Gastrocnemius medialis (tissue), 4 donors: Measurements from ENCODE around the gene CENPN. TPM values are rescaled to one million over a fixed set of nuclear protein-coding genes. Genes with fewer than 3 reads are reported as not detected.

Experiments used
- ATAC-seq, 2 donors: fragments of 150-250 bp; one replicate each; pipeline ENCODE4 v1.9.1; 2016
- DNase-seq, 2 donors: peaks; one replicate each; pipeline ENCODE4 v3.0.0-alpha.2; 2019
- H3K27ac ChIP-seq, 4 donors: fragments of 200-600 bp; sonication (generic); 1 replicate in 1 of 4; 2 replicates in 3 of 4; pipeline ENCODE4 v1.5.1; 2016 to 2018; ENCODE audit warnings: mild to moderate bottlenecking in 2 of 4, moderate library complexity in 1 of 4
- H3K27me3 ChIP-seq, 3 donors: fragments of 200-600 bp; sonication (generic) in 2 of 3; 1 replicate in 1 of 3; 2 replicates in 2 of 3; pipeline versions ENCODE4 v1.5.1 to v1.6.0; 2016 to 2019; ENCODE audit warnings: mild to moderate bottlenecking in 1 of 3, moderate library complexity in 1 of 3
- H3K36me3 ChIP-seq, 2 donors: fragments of 200-600 bp; sonication (generic) in 1 of 2; one replicate each; pipeline ENCODE4 v1.5.1; 2017 to 2018
- H3K4me1 ChIP-seq, 2 donors: fragments of 200-600 bp; sonication (generic) in 1 of 2; one replicate each; pipeline ENCODE4 v1.5.1; 2016 to 2017; ENCODE audit warnings: mild to moderate bottlenecking in 2 of 2
- H3K4me3 ChIP-seq, 4 donors: fragments of 200-600 bp; sonication (generic) in 3 of 4; 1 replicate in 1 of 4; 2 replicates in 3 of 4; pipeline ENCODE4 v1.5.1; 2016 to 2019; ENCODE audit warnings: mild to moderate bottlenecking in 2 of 4
- H3K9me3 ChIP-seq, 3 donors: fragments of 200-600 bp; sonication (generic) in 2 of 3; 1 replicate in 1 of 3; 2 replicates in 2 of 3; pipeline ENCODE4 v1.5.1; 2016 to 2019
- CTCF ChIP-seq, 5 experiments: fragments of 450-650 bp in 3 of 5; fragments of 200-600 bp in 2 of 5; sonication (generic) in 2 of 5; IDR thresholded peaks in 4 of 5; conservative IDR thresholded peaks in 1 of 5; 1 replicate in 4 of 5; 2 replicates in 1 of 5; pipeline ENCODE4 v1.5.1; 2016 to 2019; ENCODE audit warnings: antibody characterized with exemption in 5 of 5, mild to moderate bottlenecking in 3 of 5, moderate library complexity in 3 of 5
- POLR2A ChIP-seq, 2 donors: fragments of 450-650 bp; IDR thresholded peaks; one replicate each; pipeline ENCODE4 v1.6.1; 2017; ENCODE audit warnings: antibody characterized with exemption in 2 of 2, mild to moderate bottlenecking in 2 of 2, moderate library complexity in 2 of 2
- in situ Hi-C, 4 donors: fragments of 200-750 bp; cut with MboI; loops; one replicate each; pipeline versions ENCODE4 v1.15.0 to v1.8.0; 2017; ENCODE audit warnings: low sequenced_read_pairs in 4 of 4
- intact Hi-C: fragments of 100-400 bp; cut with DNase I; formaldehyde crosslinking; loops from one replicate; pipeline ENCODE4 v1.15.1; 2023; ENCODE audit warnings: low total_unique reads
- total RNA-seq, 4 donors: library from RNA; depleted of rRNA; stranded (reverse); fragments of >200 nt; gene quantifications; one replicate each; pipeline versions ENCODE4 v1.1.0 to v1.2.3, GENCODE V29; 2016

Gene CENPN
- total RNA-seq, 4 donors from 2014 or later = 5.2 to 10.9 (median 7.5) TPM

- in situ Hi-C loops = no loop called here
- H3K36me3 ChIP-seq = peaks cover 0 to 10% of the 10 kb centered on the region in 2 donors
- TF ChIP-seq POLR2A (IDR thresholded peaks at IDR 0.05) (no peak), CTCF (IDR thresholded peaks at IDR 0.05 in 4 of 5, conservative IDR thresholded peaks at IDR 0.05 in 1 of 5) (no peak)
- H3K27ac ChIP-seq = no peak overlapping the region
- H3K9me3 ChIP-seq = no peaks in the 10 kb centered on the region
- ATAC-seq (no peak), DNase-seq (no peak)
- H3K27me3 ChIP-seq = no peaks in the 10 kb centered on the region
- intact Hi-C loops = no loop called here
- no peaks in the 10 kb centered on the region for H3K4me1 ChIP-seq
- no peak overlapping the region for H3K4me3 ChIP-seq
These were observed 33.0 kb upstream of the CENPN start for GRCh38 chr16:80973991-80974390.

GRCh38 chr16:80974649-80975376 lies 32.2 kb upstream of the CENPN start:
- no peak overlapping the region for H3K27ac ChIP-seq

GRCh38 chr16:80976946-80977345 lies 30.1 kb upstream of the CENPN start:
- ATAC-seq = no peak
- no peak overlapping the region for H3K27ac ChIP-seq
- peaks cover 0 to 7% of the 10 kb centered on the region in 2 donors for H3K4me1 ChIP-seq
- H3K9me3 ChIP-seq = no peaks in the 10 kb centered on the region
- intact Hi-C loops = no loop called here
- H3K4me3 ChIP-seq = no peak overlapping the region
- H3K27me3 ChIP-seq = no peaks in the 10 kb centered on the region
- DNase-seq = no peak
- in situ Hi-C loops = no loop called here
- peaks cover 0 to 18% of the 10 kb centered on the region in 2 donors for H3K36me3 ChIP-seq
- no peak for TF ChIP-seq CTCF (IDR thresholded peaks at IDR 0.05 in 4 of 5, conservative IDR thresholded peaks at IDR 0.05 in 1 of 5)
- no peak for TF ChIP-seq POLR2A (IDR thresholded peaks at IDR 0.05)

More at GRCh38 chr16:80974649-80975376, 32.2 kb upstream of the CENPN start:
- Histone ChIP-seq H3K9me3 (no peaks in the 10 kb centered on the region), H3K36me3 (peaks cover 0 to 16% of the 10 kb centered on the region in 2 donors), H3K4me3 (no peak overlapping the region), H3K4me1 (no peaks in the 10 kb centered on the region), H3K27me3 (no peaks in the 10 kb centered on the region)
- ATAC-seq = no peak
- intact Hi-C loops (no loop called here), in situ Hi-C loops (no loop called here)
- DNase-seq = no peak
- no peak for TF ChIP-seq POLR2A (IDR thresholded peaks at IDR 0.05)
- no peak for TF ChIP-seq CTCF (IDR thresholded peaks at IDR 0.05 in 4 of 5, conservative IDR thresholded peaks at IDR 0.05 in 1 of 5)

- Histone ChIP-seq H3K27ac (no peak overlapping the region), H3K27me3 (no peaks in the 10 kb centered on the region), H3K4me3 (no peak overlapping the region), H3K4me1 (peaks cover 0 to 8% of the 10 kb centered on the region in 2 donors), H3K36me3 (peaks cover 0 to 8% of the 10 kb centered on the region in 2 donors), H3K9me3 (no peaks in the 10 kb centered on the region)
- DNase-seq (no peak), ATAC-seq (no peak)
- in situ Hi-C loops = no loop called here
- TF ChIP-seq POLR2A (IDR thresholded peaks at IDR 0.05) = no peak
- no peak for TF ChIP-seq CTCF (IDR thresholded peaks at IDR 0.05 in 4 of 5, conservative IDR thresholded peaks at IDR 0.05 in 1 of 5)
- intact Hi-C loops = no loop called here
These were observed 25.9 kb upstream of the CENPN start for GRCh38 chr16:80981103-80981502.
